Embryonic facial prominence (tissue), 1 donor: ENCODE data around the gene IRF4.
A peak's percentile ranks its signal among the peaks of the same experiment; 100 is the strongest.
"Not testable (repeated sequence)": the region's sequence is repeated elsewhere in the genome, so short reads cannot be mapped to it uniquely, and the experiment has no call there.

ENCODE experiments used
- DNase-seq: peaks from one replicate; pipeline ENCODE4 v3.0.0-alpha.2; 2016; ENCODE audit errors: extremely low spot score

The IRF4 gene

DNA sequence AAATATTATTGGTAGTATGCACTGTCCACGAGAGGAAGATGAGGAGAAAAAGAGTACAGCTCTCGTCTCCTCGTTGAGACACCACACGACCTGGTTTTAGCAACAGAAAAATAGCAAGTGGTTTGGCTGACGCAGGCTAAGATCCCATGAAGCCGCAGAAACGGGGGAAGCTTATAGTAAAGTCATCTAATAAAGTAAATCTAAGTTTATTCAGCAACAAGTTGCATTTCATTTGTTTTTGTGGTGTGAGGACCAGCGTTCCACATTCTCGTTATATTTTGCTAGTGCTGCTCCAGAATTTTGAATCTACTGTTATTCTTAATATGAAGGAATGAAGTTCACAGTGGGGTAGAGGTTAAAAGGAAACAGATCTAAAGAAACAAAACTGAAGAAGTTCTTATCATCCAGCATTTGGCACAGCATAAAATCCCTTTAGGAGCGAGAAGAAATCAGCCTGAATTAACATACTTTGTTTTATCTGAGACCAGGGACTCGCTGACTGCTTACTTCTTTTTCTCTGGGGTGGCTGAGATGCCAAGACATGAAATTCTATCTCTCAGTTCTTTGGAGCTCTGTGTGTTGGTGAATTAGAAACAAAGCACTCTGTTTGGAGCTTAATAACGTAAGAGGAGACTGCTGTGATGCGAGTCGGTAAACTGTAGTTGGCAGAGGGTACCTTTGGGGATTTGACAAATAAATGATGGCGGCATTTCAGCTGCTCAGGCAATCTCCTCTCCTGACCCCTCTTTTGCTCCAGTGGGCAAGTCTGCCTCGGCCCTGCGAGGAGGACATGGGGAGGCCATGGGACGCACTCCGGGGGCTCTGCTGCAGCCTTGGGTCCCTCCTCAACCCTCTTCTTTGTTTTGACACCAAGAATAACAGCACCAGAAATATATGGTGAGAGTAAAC, 24.9 kb upstream of the IRF4 start:
- DNase-seq: no peak

DNA sequence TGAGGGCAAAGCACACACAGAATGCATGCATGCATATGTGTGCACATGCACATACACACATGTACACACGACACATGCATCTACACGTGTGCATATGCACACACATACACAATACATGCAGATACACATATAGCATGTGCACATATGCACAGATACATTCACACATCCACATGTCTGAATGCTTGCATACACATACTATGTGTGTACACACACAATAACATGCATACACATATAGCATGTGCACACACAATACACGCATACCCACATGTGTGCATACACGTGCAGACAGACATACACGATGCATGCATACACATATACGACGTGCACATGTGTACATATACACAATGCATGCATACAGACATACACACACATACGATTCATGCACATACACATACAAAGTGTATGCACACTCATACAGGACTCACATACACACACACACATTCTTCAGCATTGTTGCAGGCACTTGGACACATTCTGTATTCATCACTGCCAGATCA, 24.2 kb upstream of the IRF4 start:
- no peak for DNase-seq

DNA sequence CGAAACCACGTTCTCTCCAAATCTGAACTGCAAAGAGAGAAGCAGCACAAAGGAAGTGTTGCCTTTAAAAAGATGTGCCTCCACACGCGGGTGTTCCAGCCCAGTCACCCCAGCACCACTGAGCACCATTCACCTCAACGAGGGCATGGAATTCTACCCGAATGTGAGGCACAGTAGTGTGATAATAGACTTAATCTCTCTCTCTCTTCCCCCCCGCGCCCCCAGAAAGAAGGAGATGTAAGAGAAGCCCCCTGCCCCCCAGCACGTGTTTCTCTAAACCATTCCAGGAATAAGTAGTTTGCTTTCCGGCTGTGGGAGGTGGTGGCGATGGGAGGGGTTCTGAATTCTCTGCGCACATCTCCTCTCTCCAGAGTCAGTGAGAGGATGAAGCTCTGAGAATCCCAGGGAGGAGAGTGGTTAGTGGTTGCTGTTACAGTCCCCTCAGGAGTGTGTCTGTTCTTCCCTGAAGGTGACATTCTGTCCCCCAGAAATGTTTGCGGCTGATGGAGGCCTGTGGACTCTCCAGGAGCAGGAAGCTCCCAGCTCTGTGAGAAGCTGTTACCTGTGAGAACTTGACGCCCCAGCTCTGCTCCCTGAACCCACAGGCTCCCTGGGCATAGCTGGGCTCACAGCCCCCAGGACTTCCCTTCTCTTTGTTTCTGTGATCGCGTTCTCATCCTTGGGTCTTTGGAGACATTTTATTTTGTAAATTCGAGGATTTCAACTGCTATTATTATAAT, 23.5 kb upstream of the IRF4 start:
- no peak for DNase-seq

DNA sequence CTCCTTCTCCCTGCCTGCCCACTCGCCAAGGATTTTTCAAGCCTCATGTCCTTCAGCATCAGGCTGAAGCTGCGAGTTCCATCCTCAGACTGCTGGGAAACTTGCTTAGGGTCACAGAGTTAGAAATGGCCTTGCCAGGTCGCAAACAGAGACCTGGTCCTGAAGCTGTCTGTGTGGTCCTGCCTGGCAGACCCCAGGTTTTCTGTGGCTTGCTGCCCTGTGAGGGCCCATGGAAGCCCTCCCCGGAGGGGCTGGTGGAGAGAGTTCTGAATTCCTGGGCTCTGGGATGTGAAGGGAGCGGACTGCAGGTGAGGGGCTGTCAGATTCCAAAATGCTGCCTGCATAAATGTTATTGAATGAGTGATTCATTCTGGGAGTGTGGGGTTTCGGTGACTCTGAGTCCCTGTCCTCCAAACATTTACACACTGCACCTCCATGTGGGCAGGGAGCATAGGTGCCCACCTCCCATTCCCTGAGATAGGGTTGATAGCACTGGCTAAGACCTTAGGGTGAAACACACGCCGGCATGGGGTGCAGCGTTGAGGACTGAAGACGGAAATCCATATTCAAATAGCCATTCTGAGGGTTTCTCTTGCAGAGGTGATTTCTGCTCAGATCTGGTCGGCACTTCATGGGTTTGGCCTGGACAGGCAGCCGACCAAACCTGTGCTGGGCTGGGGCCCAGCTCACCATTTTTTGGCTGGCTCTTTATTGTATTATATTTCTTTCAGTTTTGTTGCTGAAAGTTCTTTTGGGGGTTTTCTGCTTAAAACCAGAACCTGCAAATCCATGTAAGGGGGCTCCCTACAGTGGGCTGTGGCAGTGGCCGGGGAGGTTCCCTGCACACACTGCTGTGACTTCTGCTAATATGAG, 21.8 kb upstream of the IRF4 start:
- no peak for DNase-seq

DNA sequence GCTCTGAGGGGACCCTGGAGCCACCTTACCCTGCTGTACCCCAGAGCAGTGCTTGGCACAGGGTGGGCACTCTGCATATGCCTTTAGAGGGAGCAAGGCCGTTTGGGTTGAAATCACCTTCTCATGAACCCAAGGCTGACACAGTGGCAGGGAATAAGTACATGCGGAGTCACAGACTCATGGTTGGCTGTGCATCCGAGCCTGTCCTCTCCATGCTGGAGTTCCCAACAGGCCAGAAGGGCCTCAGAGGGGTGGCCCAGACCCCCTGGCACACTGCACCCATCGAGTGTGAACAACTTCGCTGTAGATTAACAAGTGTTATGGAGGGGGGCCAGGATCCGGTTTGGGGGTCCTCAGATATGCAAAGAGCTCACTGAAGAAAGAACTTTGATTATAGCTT, 21.0 kb upstream of the IRF4 start:
- DNase-seq: no peak

DNA sequence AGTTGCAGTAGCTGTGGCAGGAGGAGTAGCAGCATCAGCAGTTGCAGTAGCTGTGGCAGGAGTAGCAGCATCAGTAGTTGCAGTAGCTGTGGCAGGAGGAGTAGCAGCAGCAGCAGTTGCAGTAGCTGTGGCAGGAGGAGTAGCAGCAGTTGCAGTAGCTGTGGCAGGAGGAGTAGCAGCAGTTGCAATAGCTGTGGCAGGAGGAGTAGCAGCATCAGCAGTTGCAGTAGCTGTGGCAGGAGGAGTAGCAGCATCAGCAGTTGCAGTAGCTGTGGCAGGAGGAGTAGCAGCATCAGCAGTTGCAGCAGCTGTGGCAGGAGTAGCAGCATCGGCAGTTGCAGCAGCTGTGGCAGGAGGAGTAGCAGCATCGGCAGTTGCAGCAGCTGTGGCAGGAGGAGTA, 19.7 kb upstream of the IRF4 start:
- not testable (repeated sequence) for DNase-seq

DNA sequence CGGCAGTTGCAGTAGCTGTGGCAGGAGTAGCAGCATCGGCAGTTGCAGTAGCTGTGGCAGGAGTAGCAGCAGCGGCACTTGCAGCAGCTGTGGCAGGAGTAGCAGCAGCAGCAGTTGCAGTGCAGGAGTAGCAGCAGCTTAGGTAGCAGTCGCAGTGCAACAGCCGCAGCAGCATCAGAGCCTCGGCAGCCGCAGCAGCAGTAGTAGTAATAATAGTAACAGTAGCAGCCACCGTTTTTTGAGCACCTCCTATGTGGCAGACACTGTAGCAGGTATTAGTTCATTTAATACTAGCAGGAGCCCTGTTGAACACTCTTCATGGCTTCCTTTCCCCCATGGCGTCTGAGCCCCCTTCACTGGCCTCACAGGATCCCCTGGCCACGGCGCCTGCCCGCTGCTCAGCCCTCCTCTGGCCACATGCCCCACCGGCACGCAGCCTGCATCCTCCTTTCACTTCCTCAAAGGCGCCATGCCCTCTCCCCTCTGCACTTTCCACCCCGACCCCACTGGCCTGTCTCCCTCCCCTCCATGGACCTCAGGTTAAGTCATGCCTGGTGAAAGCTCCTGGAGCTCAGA, 19.1 kb upstream of the IRF4 start:
- no peak for DNase-seq

DNA sequence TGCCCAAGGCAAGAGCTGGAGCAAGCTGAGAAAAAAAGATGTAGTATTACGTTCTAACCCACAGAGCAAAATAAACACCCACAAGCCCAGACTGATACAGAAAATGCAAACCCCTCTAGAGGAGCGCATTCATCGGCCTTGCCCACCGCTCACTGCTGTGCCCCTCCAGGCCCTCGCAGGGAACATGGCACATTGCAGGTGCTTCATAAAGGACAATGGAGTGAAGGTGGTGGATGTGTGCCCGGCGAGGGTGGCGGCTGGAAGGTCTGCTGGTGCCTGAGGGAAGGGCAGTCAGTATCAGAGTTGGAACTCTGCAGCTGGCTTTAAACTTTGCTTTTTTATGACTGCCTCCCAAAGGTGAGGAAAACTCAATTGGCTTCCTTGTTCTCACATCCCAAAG, 18.5 kb upstream of the IRF4 start:
- DNase-seq: no peak

DNA sequence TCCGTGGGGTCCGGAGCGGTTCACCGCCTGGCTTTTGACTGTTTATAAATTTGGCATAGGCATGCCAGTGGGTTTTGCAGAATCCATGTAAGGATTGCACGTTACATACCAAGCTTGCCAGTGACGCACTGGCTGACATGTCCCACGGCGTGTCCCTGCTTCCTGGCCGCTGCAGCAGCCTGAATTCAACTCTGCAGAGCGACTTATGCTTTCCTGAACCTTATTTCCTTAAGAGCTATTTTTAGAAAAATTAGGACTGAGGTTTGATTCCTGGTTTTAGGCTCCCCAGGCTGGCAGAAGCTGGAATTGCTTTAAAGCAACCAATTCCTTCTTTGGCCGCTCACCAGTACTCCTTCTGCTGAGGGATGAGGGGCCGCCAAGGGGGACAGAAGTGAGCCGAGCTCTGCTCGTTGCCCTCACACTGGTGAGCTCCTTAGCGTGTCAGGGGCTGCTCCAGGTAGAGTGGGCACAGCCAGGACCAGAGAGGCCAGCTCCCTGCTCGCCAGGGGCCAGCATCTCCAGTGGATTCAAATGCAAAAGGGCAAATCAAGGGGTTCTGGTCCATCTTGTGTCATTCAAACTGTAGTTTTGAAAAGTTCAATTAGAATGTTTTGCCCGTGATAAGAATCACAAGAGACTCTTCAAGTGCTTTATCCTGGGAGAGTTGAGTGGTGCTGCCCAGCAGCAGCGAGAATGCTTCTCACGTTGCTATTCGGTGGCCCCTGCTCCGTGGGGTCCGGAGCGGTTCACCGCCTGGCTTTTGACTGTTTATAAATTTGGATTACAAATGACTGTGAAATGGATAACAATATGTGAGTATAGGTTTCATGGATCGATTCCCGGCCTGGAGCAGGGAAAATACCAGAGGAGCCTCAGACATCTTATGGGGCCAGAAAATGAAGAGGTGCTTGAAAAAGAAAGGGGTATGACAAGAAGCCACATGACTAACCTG, 17.5 kb upstream of the IRF4 start:
- DNase-seq: peak; percentile 66

DNA sequence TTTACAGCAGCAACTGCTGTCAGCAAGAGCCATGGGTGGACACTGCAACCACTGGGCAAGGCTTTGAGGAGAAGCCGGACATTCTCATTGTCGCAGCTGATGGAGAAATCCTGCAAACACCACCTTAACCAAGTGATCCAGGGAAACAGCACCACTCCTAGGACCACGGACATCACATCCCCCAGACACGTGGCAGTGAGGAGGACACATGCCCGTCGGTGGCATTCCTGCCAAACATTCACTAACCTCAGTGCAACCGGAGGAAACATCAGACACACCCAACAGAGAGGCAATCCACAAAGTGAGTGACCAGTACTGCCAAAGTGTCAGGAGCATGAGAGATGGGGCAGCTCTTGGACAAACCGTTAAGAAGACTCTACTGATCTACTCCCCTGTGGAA, 16.6 kb upstream of the IRF4 start:
- no peak for DNase-seq

DNA sequence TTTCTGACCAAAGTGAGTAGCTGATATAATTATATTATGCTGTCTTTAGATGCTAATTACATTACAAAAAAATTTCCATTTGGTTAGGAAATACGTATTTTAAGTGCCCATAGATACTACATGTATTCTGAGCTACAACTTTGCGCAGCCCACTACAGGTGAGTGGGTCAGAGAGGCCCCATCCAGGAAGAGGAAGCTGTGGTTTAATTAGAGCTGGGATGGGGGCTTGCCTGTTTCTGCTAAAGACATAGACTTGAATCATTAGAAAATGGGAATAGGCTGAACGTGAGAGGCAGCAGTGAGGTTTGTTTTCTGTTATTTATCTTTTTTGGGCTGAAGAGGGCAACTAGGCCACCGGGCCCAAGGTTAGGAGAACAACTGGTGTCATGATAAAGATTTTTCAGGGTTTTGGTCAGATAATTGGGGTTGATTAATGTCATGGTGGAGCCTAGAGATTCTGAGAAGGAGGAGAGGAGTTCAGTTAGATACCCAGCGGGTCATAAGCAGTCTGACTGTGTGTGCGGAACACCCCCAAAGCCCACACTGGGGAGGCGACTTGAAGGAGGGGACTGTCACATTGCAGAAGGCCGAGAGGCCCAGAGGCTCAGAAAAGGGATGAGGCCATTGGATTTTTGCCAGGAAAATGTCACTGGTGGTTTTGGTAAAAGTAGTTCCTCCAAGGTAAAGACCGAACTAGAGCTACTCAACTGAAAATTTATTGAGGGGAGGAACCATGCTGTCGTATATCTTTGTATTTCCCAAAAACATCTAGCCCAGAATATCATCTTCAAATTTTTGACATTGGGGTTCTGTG, 14.5 kb upstream of the IRF4 start:
- no peak for DNase-seq

DNA sequence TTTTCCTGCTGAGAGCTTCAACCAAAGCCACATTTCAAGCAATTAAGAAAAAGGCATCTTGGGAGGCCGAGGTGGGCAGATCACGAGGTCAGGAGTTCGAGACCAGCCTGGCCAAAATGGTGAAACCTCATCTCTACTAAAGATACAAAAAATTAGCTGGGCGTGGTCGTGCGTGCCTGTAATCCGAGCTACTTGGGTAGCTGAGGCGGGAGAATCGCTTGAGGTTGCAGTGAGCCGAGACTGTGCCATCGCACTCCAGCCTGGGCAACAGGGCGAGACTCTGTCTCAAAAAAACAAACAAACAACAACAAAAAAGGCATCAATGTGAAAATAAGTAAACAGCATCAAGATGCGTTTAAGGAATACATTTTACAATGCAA, 13.9 kb upstream of the IRF4 start:
- not testable (repeated sequence) for DNase-seq

DNA sequence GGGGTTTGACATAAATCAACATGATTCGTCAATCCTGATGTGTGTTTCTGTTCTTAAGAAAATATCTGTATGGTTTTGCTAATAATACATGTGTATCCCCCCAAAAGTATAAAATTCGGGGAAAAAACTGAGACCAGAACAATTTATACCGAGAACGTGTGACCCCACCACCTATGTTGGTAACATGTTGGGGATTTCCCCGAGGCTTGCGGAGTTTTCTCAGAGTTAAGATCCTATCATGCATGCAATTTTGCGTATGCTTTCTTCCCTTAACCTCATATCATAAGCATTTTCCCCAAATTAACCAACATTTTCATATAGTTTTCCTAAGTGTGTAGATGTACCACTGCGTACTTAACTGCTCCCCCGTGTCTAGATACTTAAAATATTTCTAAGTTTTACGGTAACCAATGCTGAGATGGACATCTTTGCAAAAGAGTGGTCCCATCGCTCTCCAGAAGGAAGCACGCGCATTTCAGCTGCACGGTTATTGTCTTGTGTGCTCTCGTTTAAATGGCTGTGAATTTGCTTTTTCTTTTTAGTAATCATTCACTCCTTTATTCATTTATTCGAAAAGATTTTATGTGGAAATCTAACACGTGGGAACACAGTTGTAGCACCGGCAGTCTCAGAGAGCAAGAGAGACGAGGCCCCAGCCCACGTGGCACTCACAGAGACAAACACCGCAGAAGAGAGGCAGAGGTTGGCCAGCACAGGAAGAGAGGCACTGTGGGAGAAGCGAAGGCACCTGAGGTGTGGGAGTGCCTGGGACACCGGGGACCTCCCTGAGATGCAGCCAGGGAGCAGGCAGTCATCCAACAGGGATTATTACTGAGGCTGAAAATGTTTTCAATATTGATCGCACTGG, 13.2 kb upstream of the IRF4 start:
- DNase-seq: no peak

DNA sequence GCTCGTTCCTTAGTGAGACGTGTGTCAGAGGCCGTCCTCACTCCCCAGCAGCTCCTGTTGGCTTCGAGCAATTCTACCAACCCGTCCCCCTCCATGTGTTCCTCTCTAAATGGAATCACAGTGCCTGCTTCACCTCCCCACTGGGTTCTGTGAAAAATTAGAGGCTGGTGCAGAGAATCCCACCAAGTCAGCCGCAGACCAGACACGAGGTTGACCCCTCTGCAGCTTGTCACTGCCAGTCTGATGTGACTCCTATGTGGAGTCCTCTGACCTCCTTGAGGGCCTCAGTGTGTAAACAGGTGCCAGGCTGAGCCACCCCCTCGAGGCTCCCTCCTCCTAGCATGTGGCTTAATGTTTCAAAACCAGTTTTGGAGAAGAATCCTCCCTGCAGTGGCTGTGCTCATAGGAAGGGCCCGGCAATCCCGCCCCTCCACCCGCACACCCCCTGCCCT, 12.6 kb upstream of the IRF4 start:
- no peak for DNase-seq

DNA sequence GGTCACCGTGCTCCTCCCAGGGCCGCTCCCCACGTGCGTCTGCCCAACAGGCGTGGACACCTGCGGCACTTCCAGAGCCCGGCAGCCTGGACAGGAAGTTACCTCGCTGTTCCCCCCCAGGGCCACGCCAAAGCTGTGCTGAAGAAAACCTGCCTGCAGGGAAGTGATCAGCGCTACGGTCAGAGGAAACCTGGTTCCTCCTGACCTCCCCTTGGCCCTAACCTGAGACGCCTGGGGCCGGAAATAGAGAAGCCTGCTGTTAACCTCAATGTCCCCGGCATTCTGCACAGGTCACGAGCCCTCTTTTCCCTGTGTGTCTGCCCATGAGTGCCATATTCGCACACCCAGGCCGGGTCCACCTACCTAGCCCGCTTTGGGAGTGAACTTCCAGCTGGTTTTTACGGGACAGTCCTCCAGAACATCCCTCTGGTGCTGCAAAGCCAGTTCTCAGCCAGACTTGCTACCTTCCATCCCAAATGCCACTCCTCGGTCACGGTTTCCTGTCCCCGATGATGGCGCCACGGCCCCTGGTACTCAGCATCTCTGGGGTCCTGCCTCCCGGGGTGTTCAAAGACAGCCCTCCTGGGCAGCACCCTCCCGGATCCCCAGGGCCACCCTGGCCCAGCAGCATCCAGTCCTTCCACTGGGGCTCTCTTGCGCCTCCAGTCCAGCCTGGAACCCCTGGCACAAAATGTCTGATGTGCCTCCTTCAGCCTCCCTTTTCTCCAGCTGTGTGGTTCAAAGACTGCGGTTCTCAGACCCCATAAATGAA, 12.0 kb upstream of the IRF4 start:
- DNase-seq: no peak

DNA sequence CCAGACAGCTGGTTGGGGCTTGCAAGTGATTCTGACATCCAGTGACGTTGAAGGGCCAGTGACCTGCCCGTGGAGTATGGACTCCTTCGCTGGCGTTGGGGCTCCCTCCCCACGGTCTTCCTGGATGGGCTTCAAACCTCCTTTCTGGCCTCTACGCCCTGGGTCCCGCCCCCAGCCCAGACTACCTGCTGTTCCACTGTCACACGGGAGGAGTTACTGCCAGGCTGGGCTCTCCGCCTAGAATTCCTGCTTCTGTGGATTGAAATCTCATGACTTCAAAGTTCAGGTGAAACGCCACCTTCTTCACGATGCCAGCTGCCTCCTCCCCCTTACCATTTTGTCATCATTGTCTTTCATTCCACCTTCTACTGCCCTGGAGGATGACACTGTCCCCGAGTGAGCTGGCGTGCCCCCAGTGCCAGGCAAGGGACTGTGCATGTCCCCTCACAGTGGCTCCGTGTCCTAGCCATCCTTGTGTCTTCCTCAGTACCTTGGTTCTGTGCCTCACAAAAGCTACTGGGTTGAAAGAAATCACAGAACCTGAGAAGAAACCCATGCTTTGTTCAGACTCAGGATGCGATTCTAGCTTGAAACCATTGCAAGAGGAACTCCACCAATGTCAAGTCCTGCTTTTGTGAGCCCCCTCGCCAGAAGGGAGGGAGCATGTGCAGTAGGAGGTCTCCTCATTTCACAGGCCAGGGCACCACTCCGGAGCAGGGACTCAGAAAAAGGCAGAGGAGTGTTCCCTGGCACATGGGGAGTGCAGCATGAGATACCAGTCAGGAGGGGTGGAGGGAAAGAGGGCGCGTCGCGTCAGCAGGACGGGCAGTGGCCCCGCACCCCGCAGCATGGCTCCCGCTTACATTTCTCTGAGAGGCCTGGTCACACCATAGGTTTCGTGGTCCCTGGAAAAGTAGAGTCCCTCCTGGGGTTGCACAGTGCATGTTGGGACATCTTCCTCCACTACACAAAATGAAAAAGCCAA, 11.0 kb upstream of the IRF4 start:
- DNase-seq: no peak
